H1 (cell line): ENCODE measurements around the gene CCDC51. TPM values are rescaled to one million over a fixed set of nuclear protein-coding genes. Genes with fewer than 3 reads are reported as not detected.

Experiments
- CTCF ChIA-PET: fragments of 300-600 bp; sonication (Branson Sonifier 250); formaldehyde crosslinking; loops from one replicate; lab custom pipeline; 2021; ENCODE audit not compliant: partially characterized antibody; lab: Charles Lee
- POLR2A ChIA-PET: fragments of 300-600 bp; sonication (Branson Sonifier 250); formaldehyde crosslinking; loops from one replicate; lab custom pipeline; 2021; ENCODE audit warnings: inconsistent platforms; ENCODE audit not compliant: partially characterized antibody; lab: Charles Lee
- DNase-seq, 2 experiments: peaks; one replicate each; pipeline versions ENCODE4 v3.0.0 to v3.0.0-alpha.2; 2010 to 2022; ENCODE audit warnings: low spot score in 2 of 2, low read depth in 1 of 2, mixed read lengths in 1 of 2
- FAIRE-seq: peaks from 2 replicates; lab custom pipeline; 2011; peaks lifted over from hg19 to GRCh38; lab: Jason Lieb, UNC
- H2AFZ ChIP-seq: 2 replicates; pipeline ENCODE4 v1.8.1; 2012; ENCODE audit warnings: low read length, inconsistent platforms
- H2AK5ac ChIP-seq: 2 replicates; pipeline ENCODE4 v1.6.1; 2013; ENCODE audit warnings: low read depth, low read length
- H2BK120ac ChIP-seq: replicated peaks from 2 replicates; pipeline ENCODE3; 2013; ENCODE audit warnings: low read depth, low read length, inconsistent platforms
- H2BK12ac ChIP-seq: 2 replicates; pipeline ENCODE4 v1.6.1; 2013; ENCODE audit warnings: low read depth, low read length
- H2BK15ac ChIP-seq: 2 replicates; pipeline ENCODE4 v1.6.1; 2013; ENCODE audit warnings: low read length
- H2BK20ac ChIP-seq: 2 replicates; pipeline ENCODE4 v1.6.1; 2013; ENCODE audit warnings: low read length
- H2BK5ac ChIP-seq: 2 replicates; pipeline ENCODE4 v1.6.1; 2013; ENCODE audit warnings: low read depth, low read length
- H3K14ac ChIP-seq: 2 replicates; pipeline ENCODE4 v1.6.1; 2013; ENCODE audit warnings: inconsistent platforms; ENCODE audit not compliant: insufficient read length
- H3K18ac ChIP-seq: 2 replicates; pipeline ENCODE4 v1.6.1; 2013; ENCODE audit warnings: low read length; ENCODE audit errors: extremely low read depth
- H3K23ac ChIP-seq: 2 replicates; pipeline ENCODE4 v1.6.1; 2013; ENCODE audit warnings: inconsistent platforms; ENCODE audit not compliant: insufficient read length
- H3K23me2 ChIP-seq: 2 replicates; pipeline ENCODE4 v1.6.1; 2013; ENCODE audit warnings: low read depth, low read length
- H3K27ac ChIP-seq: 2 replicates; pipeline ENCODE4 v1.6.1; 2011; ENCODE audit warnings: low read depth, low read length, inconsistent platforms
- H3K27me3 ChIP-seq, 4 experiments: replicated peaks in 1 of 4; 1 replicate in 1 of 4; 2 replicates in 3 of 4; pipeline versions ENCODE4 v1.6.1 to v1.8.1; 2011 to 2013; ENCODE audit warnings: low read length in 3 of 4, mild to moderate bottlenecking in 3 of 4, inconsistent platforms in 2 of 4, mixed read lengths in 2 of 4, moderate library complexity in 1 of 4; ENCODE audit not compliant: control insufficient read depth in 3 of 4, insufficient read depth in 3 of 4; ENCODE audit errors: extremely low read depth in 1 of 4
- H3K36me3 ChIP-seq, 4 experiments: 2 replicates each; pipeline versions ENCODE4 v1.6.1 to v1.8.1; 2011 to 2013; ENCODE audit warnings: mild to moderate bottlenecking in 4 of 4, low read length in 3 of 4, moderate library complexity in 2 of 4, control low read depth in 1 of 4, inconsistent platforms in 1 of 4; ENCODE audit not compliant: insufficient read depth in 4 of 4, control insufficient read depth in 2 of 4
- H3K4ac ChIP-seq: replicated peaks from 2 replicates; pipeline ENCODE3; 2013; ENCODE audit warnings: low read length, low read depth, mixed read lengths, inconsistent platforms; ENCODE audit not compliant: insufficient read length
- H3K4me1 ChIP-seq, 4 experiments: replicated peaks in 1 of 4; 1 replicate in 1 of 4; 2 replicates in 3 of 4; pipeline versions ENCODE4 v1.6.1 to v1.8.1; 2011 to 2013; ENCODE audit warnings: low read length in 3 of 4, inconsistent platforms in 2 of 4, mixed read lengths in 1 of 4; ENCODE audit not compliant: insufficient read depth in 4 of 4, control insufficient read depth in 3 of 4
- H3K4me2 ChIP-seq, 2 experiments: 2 replicates each; pipeline versions ENCODE4 v1.6.1 to v1.8.1; 2011 to 2013; ENCODE audit warnings: low read depth in 2 of 2, low read length in 2 of 2, control low read depth in 1 of 2, inconsistent platforms in 1 of 2, mild to moderate bottlenecking in 1 of 2; ENCODE audit not compliant: insufficient read depth in 1 of 2
- H3K4me3 ChIP-seq, 4 experiments: fragments of 200-600, 300-600 bp in 1 of 4; sonication (generic), shearing (Covaris generic), sonication (Bioruptor Twin) in 1 of 4; 2 replicates each; pipeline versions ENCODE4 v1.5.1 to v1.8.1; 2011 to 2016; ENCODE audit warnings: low read length in 4 of 4, low read depth in 3 of 4, control low read depth in 2 of 4, inconsistent platforms in 2 of 4, mild to moderate bottlenecking in 2 of 4, mixed read lengths in 1 of 4, moderate library complexity in 1 of 4; ENCODE audit not compliant: insufficient read depth in 2 of 4; ENCODE audit errors: extremely low read depth in 1 of 4
- H3K56ac ChIP-seq: replicated peaks from 2 replicates; pipeline ENCODE3; 2013; ENCODE audit warnings: low read depth, mild to moderate bottlenecking, mixed read lengths, low read length, inconsistent platforms; ENCODE audit not compliant: insufficient read length
- H3K79me1 ChIP-seq: 2 replicates; pipeline ENCODE4 v1.6.1; 2013; ENCODE audit warnings: low read depth, low read length, control low read depth
- H3K79me2 ChIP-seq, 2 experiments: 2 replicates each; pipeline versions ENCODE4 v1.6.1 to v1.8.1; 2012 to 2013; ENCODE audit warnings: low read length in 2 of 2, mild to moderate bottlenecking in 2 of 2, inconsistent platforms in 1 of 2; ENCODE audit not compliant: insufficient read depth in 2 of 2, control insufficient read depth in 1 of 2
- H3K9ac ChIP-seq, 4 experiments: replicated peaks in 1 of 4; 1 replicate in 1 of 4; 2 replicates in 3 of 4; pipeline versions ENCODE4 v1.6.1 to v1.8.1; 2011 to 2013; ENCODE audit warnings: low read depth in 3 of 4, low read length in 3 of 4, control low read depth in 2 of 4, mild to moderate bottlenecking in 2 of 4, moderate library complexity in 2 of 4, inconsistent platforms in 1 of 4; ENCODE audit errors: extremely low read depth in 1 of 4
- H3K9me3 ChIP-seq, 2 experiments: 2 replicates each; pipeline versions ENCODE4 v1.6.1 to v1.8.1; 2012 to 2013; ENCODE audit warnings: mild to moderate bottlenecking in 2 of 2, moderate library complexity in 2 of 2, control low read depth in 1 of 2, inconsistent platforms in 1 of 2, low read depth in 1 of 2, low read length in 1 of 2, mixed read lengths in 1 of 2; ENCODE audit not compliant: insufficient read depth in 2 of 2
- H4K20me1 ChIP-seq, 2 experiments: replicated peaks in 1 of 2; 2 replicates each; pipeline versions ENCODE3 to v1.8.1; 2011 to 2013; ENCODE audit warnings: inconsistent platforms in 2 of 2, low read length in 2 of 2, mild to moderate bottlenecking in 1 of 2; ENCODE audit not compliant: insufficient read depth in 2 of 2, control insufficient read depth in 1 of 2
- H4K5ac ChIP-seq: 2 replicates; pipeline ENCODE4 v1.6.1; 2013; ENCODE audit warnings: low read length, low read depth, mixed read lengths, inconsistent platforms; ENCODE audit not compliant: insufficient read length
- H4K8ac ChIP-seq: 2 replicates; pipeline ENCODE4 v1.8.0; 2013; ENCODE audit warnings: mild to moderate bottlenecking, moderate library complexity, low read length, inconsistent platforms; ENCODE audit not compliant: insufficient read depth; ENCODE audit errors: extremely low read depth
- H4K91ac ChIP-seq: replicated peaks from 2 replicates; pipeline ENCODE3; 2013; ENCODE audit warnings: low read length, mixed read lengths, inconsistent platforms; ENCODE audit not compliant: insufficient read length
- JUND ChIP-seq: IDR thresholded peaks from 2 replicates; pipeline ENCODE4 v1.6.1; 2011; ENCODE audit warnings: mild to moderate bottlenecking, improper control_type of control experiment, low read length
- MAFK ChIP-seq: IDR thresholded peaks from 2 replicates; pipeline ENCODE4 v1.6.1; 2012; ENCODE audit warnings: low read depth, mild to moderate bottlenecking, improper control_type of control experiment, low read length
- ZNF274 ChIP-seq: IDR thresholded peaks from 2 replicates; pipeline ENCODE4 v1.7.0; 2012; ENCODE audit warnings: low read length, borderline replicate concordance; ENCODE audit errors: extremely low read depth
- polyA plus RNA-seq, 7 experiments: library from polyadenylated mRNA; depleted of rRNA in 3 of 7; stranded (reverse) in 5 of 7; unstranded in 2 of 7; fragments of >200 nt in 5 of 7; fragments of 200-250 nt in 2 of 7; gene quantifications; 1 replicate in 5 of 7; 2 replicates in 1 of 7; 4 replicates in 1 of 7; pipeline versions ENCODE4 v1.2.1 to v1.2.3, GENCODE V29; 2011 to 2013; ENCODE audit warnings: missing spikeins in 2 of 7, mixed read lengths in 2 of 7
- total RNA-seq: library from RNA; stranded (reverse); fragmentation: NEBNext Ultra II Directional; extraction: Animal tissue kit (Norgen Biotek cat#: 25700); gene quantifications from 2 replicates; pipeline ENCODE4 v1.2.1, GENCODE V29; 2021

Gene CCDC51
- total and polyA plus RNA-seq, 2 of the 8 experiments (the other 6 are each of a cell fraction or from before 2014, with no cell fraction given), result 21.3 to 21.4 TPM

GRCh38 chr3:48387634-48388033, 52.3 kb downstream of the CCDC51 start:
- no peak for FAIRE-seq
- Histone ChIP-seq H3K79me1 (no peaks in the 10 kb centered on the region), H2BK120ac (no peak overlapping the region), H2BK20ac (no peak overlapping the region), H3K79me2 (no peaks in the 10 kb centered on the region), H3K23me2 (no peaks in the 10 kb centered on the region), H2BK15ac (no peak overlapping the region), H3K4me2 (no peak overlapping the region), H4K8ac (no peak overlapping the region), H3K9ac (no peak overlapping the region), H3K9me3 (no peaks in the 10 kb centered on the region), H3K4me3 (no peak overlapping the region), H4K20me1 (no peaks in the 10 kb centered on the region), H3K4ac (no peak overlapping the region), H3K56ac (no peak overlapping the region), H3K4me1 (no peaks in the 10 kb centered on the region), H3K27ac (no peak overlapping the region), H4K91ac (no peak overlapping the region), H2BK5ac (no peak overlapping the region), H3K23ac (no peak overlapping the region), H2BK12ac (no peak overlapping the region), H2AFZ (no peak overlapping the region), H3K27me3 (no peaks in the 10 kb centered on the region), H3K14ac (no peak overlapping the region), H3K36me3 (no peaks in the 10 kb centered on the region), H2AK5ac (no peak overlapping the region), H4K5ac (no peak overlapping the region), H3K18ac (no peak overlapping the region)
- DNase-seq, result no peak
- CTCF ChIA-PET, result interaction anchor here (0.6 to 4.1 kb wide), 5 partner anchors 13 to 1917 kb away, joined by 3 to 21 read pairs (median 3); no protein-coding TSS in a partner anchor
- POLR2A ChIA-PET, result interaction anchor here (1.3 kb wide), 1 partner anchor 12 kb away, joined by 3 read pairs; no protein-coding TSS in a partner anchor
- no peak for TF ChIP-seq ZNF274
- TF ChIP-seq MAFK, result no peak
- no peak for TF ChIP-seq JUND
